ENCODE results near the gene KRCC1.

Gene KRCC1

GRCh38 chr2:88018909-88019308 is 36.7 kb downstream of the KRCC1 start:
- TF ChIP-seq, protein P1, sequence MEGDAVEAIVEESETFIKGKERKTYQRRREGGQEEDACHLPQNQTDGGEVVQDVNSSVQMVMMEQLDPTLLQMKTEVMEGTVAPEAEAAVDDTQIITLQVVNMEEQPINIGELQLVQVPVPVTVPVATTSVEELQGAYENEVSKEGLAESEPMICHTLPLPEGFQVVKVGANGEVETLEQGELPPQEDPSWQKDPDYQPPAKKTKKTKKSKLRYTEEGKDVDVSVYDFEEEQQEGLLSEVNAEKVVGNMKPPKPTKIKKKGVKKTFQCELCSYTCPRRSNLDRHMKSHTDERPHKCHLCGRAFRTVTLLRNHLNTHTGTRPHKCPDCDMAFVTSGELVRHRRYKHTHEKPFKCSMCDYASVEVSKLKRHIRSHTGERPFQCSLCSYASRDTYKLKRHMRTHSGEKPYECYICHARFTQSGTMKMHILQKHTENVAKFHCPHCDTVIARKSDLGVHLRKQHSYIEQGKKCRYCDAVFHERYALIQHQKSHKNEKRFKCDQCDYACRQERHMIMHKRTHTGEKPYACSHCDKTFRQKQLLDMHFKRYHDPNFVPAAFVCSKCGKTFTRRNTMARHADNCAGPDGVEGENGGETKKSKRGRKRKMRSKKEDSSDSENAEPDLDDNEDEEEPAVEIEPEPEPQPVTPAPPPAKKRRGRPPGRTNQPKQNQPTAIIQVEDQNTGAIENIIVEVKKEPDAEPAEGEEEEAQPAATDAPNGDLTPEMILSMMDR (IDR thresholded peaks at IDR 0.05): no peak

DNA sequence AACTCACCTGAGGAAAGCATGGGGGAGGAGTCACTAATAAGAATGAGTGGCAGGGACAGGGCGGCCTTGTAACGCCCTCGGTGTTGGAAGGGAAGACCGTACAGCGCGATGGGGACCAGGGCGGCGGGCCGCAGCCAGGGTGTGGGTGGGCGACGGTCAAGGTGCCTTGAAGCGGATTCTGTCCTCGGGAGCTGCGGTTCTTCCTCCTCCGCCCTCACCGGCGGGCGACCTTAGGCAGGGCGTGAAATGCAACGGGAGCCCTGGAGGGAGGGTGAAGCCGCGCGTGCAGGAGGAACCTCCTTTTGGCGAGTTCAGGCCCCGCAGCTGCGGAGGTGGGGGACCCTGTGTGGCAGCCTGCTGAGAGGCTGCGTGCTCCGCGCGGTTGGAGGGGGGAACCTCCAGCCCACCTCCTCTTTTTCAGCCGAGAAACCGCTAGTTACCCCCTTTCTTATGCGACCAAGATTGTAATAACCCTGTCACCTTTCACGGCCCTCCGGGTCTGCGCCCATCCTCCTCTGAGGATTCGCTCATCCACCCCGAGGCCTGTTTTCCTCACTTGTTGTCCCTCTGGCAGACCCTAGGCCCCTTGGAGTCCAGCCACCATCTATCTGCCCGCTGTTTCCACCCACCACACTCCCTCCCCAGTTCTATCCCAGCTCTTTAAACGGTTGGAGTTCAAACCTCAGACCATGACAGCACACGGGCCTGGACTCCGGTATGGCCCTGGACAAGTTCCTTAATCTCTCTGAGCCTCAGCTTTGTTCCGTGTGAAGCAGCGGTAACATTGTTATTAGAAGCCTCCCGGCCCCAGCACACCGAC is 38.4 kb downstream of the KRCC1 start:
- TF ChIP-seq, protein P1 (IDR thresholded peaks at IDR 0.05): no peak

- TF ChIP-seq, protein P1 (IDR thresholded peaks at IDR 0.05): no peak
These were observed 39.3 kb downstream of the KRCC1 start, which contains the start of gene RNU2-63P for GRCh38 chr2:88016086-88016959. RNU2-63P (minus strand) TSS chr2:88016547.

DNA sequence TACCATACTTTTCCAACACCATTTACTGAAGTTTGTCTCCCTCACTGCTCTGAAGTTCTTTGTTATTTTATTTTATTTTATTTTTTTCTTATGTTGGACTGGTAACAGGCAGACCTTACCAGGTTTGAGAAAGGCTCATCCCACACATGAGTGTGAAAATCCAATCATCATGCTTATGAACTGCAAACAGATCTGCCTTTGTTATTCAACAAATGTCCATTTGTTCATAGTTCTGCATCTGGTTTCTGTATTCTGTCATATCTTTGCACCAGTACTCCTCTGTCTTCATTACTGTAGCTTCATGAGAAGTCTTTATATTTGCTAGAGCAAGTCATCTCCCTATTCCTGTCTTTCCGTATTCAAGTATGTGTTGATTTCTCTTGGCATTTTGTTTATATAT is 44.6 kb downstream of the KRCC1 start:
- TF ChIP-seq, protein P1 (IDR thresholded peaks at IDR 0.05): no peak

DNA sequence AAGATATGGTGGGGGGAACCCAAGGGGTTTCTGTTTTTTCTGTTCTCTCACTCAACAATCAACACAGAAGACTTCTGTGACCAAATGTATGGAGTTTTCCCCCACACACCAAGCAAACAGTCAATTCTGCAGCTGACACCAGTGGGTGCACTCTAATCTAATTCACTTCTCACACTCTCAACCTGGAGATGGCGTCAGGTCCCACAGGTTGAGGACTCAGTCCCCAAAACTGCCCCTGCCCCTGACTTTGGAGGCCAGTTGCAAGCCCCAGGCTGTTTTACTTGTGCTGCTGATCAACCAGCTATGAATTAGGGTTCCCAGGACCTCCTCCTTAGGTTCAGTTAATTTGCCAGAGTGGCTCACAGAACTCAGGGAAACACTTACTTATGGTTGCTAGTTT is 45.4 kb downstream of the KRCC1 start:
- TF ChIP-seq, protein P1 (IDR thresholded peaks at IDR 0.05): no peak

- TF ChIP-seq, protein P1 (IDR thresholded peaks at IDR 0.05): no peak
These were observed 48.6 kb downstream of the KRCC1 start for GRCh38 chr2:88006912-88007439.

DNA sequence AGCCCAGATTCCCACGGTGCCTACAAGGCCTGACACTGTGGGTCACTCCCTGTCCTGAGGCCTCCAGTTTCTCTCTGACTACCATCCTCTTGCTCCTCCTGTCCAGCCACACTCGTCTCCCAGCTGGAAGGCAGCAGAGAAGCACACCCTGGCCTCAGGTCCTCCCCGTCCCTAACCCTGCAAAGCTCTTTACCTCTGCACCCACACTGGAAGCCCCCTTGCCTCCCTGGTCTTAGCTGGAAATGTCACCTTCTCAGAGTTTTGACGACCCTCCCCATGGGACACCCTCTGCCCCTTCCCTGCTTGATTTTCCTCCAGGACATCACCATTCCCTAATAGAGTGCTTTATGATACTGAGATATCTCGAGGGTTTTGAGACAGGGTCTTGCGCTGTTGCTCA is 49.8 kb downstream of the KRCC1 start:
- TF ChIP-seq, protein P1 (IDR thresholded peaks at IDR 0.05): no peak
